Measurements from ENCODE around the gene DLGAP1. TPM values are rescaled to one million over a fixed set of nuclear protein-coding genes. Genes with fewer than 3 reads are reported as not detected.

DLGAP1 gene
- total and polyA plus RNA-seq, 7 experiments from 2014 or later: 0.32 to 1.0 TPM; not detected in 5

GRCh38 chr18:3460823-3461398 is 994.2 kb downstream of the DLGAP1 start:
- ATAC-seq (no peak), DNase-seq (no peak)
- intact Hi-C loops (cut with micrococcal nuclease): no loop called here
- POLR2A ChIA-PET: interaction anchor here (0.6 to 8.5 kb wide), 5 partner anchors 8 to 222 kb away, joined by 4 to 50 read pairs (median 6); no protein-coding TSS in a partner anchor
- peaks cover 6 to 35% (median 13%) of the 10 kb centered on the region in 7 donors for H3K4me1 Mint-ChIP-seq
- CTCF ChIA-PET: interaction anchor here (0.6 to 2.6 kb wide), 7 partner anchors 7 to 227 kb away, joined by 3 to 9 read pairs (median 3); no protein-coding TSS in a partner anchor
- peaks cover 0 to 20% of the 10 kb centered on the region in 2 donors for H3K4me1 ChIP-seq (ENCODE audit: control insufficient read depth in 2 of 2, insufficient read depth in 2 of 2, low read length in 2 of 2)
- H3K9me3 ChIP-seq (ENCODE audit: control insufficient read depth in 2 of 3, low read length in 3 of 3): no peaks in the 10 kb centered on the region
- no peak overlapping the region for H3K27ac ChIP-seq (ENCODE audit: low read depth, low read length)
- no peak overlapping the region for H3K4me3 ChIP-seq (ENCODE audit: low read length)
- no peak overlapping the region for H3K27ac Mint-ChIP-seq
- H3K9me3 Mint-ChIP-seq: peaks cover 0 to 15% (median 5%) of the 10 kb centered on the region in 11 donors
- H3K27me3 Mint-ChIP-seq: no peaks in the 10 kb centered on the region
- peaks cover 18 to 46% (median 37%) of the 10 kb centered on the region in 5 donors for H3K36me3 Mint-ChIP-seq
- no peak overlapping the region for H3K4me3 Mint-ChIP-seq
- H3K36me3 ChIP-seq (ENCODE audit: control insufficient read depth in 2 of 3, insufficient read depth in 3 of 3, low read length in 3 of 3): peaks cover 0 to 20% (median 6%) of the 10 kb centered on the region in 3 experiments
- no peaks in the 10 kb centered on the region for H3K27me3 ChIP-seq (ENCODE audit: control insufficient read depth in 2 of 2, insufficient read depth in 2 of 2, low read length in 2 of 2)

GRCh38 chr18:3458952-3459853 is 995.9 kb downstream of the DLGAP1 start:
- ATAC-seq (no peak), DNase-seq (no peak)
- Histone ChIP-seq H3K27me3 (ENCODE audit: control insufficient read depth in 2 of 2, insufficient read depth in 2 of 2, low read length in 2 of 2) (no peaks in the 10 kb centered on the region), H3K27ac (ENCODE audit: low read depth, low read length) (no peak overlapping the region), H3K4me1 (ENCODE audit: control insufficient read depth in 2 of 2, insufficient read depth in 2 of 2, low read length in 2 of 2) (peaks cover 0 to 28% of the 10 kb centered on the region in 2 donors), H3K36me3 (ENCODE audit: control insufficient read depth in 2 of 3, insufficient read depth in 3 of 3, low read length in 3 of 3) (peaks cover 0 to 20% (median 6%) of the 10 kb centered on the region in 3 experiments), H3K4me3 (ENCODE audit: low read length) (no peak overlapping the region), H3K9me3 (ENCODE audit: control insufficient read depth in 2 of 3, low read length in 3 of 3) (no peaks in the 10 kb centered on the region)
- peak overlapping the region in 1 of 9 donors; percentile 78 for H3K27ac Mint-ChIP-seq
- POLR2A ChIA-PET: interaction anchor here (0.7 to 2.0 kb wide), 6 partner anchors 10 to 476 kb away, joined by 3 to 6 read pairs (median 4); partner anchors contain the start of gene TGIF1
- H3K4me3 Mint-ChIP-seq: peak overlapping the region in 1 of 10 donors; percentile 69
- H3K27me3 Mint-ChIP-seq: no peaks in the 10 kb centered on the region
- CTCF ChIA-PET: interaction anchor here (0.8 to 2.8 kb wide), 6 partner anchors 8 to 207 kb away, joined by 3 to 14 read pairs (median 6); no protein-coding TSS in a partner anchor
- peaks cover 0 to 15% (median 5%) of the 10 kb centered on the region in 11 donors for H3K9me3 Mint-ChIP-seq
- peaks cover 11 to 48% (median 19%) of the 10 kb centered on the region in 7 donors for H3K4me1 Mint-ChIP-seq
- H3K36me3 Mint-ChIP-seq: peaks cover 18 to 46% (median 37%) of the 10 kb centered on the region in 5 donors
- intact Hi-C loops (cut with micrococcal nuclease): no loop called here

GRCh38 chr18:3458378-3458777 is 996.7 kb downstream of the DLGAP1 start:
- POLR2A ChIA-PET: interaction anchor here (0.9 to 2.0 kb wide), 5 partner anchors 8 to 208 kb away, joined by 3 to 6 read pairs (median 4); no protein-coding TSS in a partner anchor
- Mint-ChIP-seq H3K9me3 (peaks cover 0 to 15% (median 5%) of the 10 kb centered on the region in 11 donors), H3K4me3 (peak overlapping the region in 1 of 10 donors; percentile 69), H3K27me3 (no peaks in the 10 kb centered on the region), H3K4me1 (peaks cover 16 to 56% (median 23%) of the 10 kb centered on the region in 7 donors), H3K36me3 (peaks cover 18 to 46% (median 37%) of the 10 kb centered on the region in 5 donors), H3K27ac (peak overlapping the region in 1 of 9 donors; percentile 78)
- CTCF ChIA-PET: interaction anchor here (0.8 to 2.8 kb wide), 5 partner anchors 9 to 208 kb away, joined by 3 to 14 read pairs (median 5); no protein-coding TSS in a partner anchor
- Histone ChIP-seq H3K27ac (ENCODE audit: low read depth, low read length) (no peak overlapping the region), H3K4me3 (ENCODE audit: low read length) (no peak overlapping the region), H3K9me3 (ENCODE audit: control insufficient read depth in 2 of 3, low read length in 3 of 3) (no peaks in the 10 kb centered on the region), H3K4me1 (ENCODE audit: control insufficient read depth in 2 of 2, insufficient read depth in 2 of 2, low read length in 2 of 2) (peaks cover 5 to 29% of the 10 kb centered on the region in 2 donors), H3K36me3 (ENCODE audit: control insufficient read depth in 2 of 3, insufficient read depth in 3 of 3, low read length in 3 of 3) (peaks cover 0 to 20% (median 6%) of the 10 kb centered on the region in 3 experiments), H3K27me3 (ENCODE audit: control insufficient read depth in 2 of 2, insufficient read depth in 2 of 2, low read length in 2 of 2) (no peaks in the 10 kb centered on the region)
- DNase-seq: no peak
- peak; percentile 14 for ATAC-seq
- intact Hi-C loops (cut with micrococcal nuclease): no loop called here

DNA sequence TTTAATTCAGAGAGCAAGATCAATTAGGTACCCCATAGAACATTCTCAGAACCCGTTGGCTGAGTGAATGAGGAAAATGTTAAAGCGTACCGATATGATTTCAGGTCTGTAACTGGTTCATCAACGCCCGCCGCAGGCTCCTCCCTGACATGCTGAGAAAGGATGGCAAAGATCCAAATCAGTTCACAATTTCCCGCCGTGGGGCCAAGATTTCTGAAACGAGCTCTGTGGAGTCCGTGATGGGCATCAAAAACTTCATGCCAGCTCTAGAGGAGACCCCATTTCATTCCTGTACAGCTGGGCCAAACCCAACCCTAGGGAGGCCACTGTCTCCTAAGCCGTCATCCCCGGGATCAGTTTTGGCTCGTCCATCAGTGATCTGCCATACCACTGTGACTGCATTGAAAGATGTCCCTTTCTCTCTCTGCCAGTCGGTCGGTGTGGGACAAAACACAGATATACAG is 997.8 kb downstream of the DLGAP1 start:
- H3K4me3 ChIP-seq (ENCODE audit: low read length): no peak overlapping the region
- peaks cover 15 to 39% of the 10 kb centered on the region in 2 donors for H3K4me1 ChIP-seq (ENCODE audit: control insufficient read depth in 2 of 2, insufficient read depth in 2 of 2, low read length in 2 of 2)
- DNase-seq (no peak), ATAC-seq (no peak)
- ChIA-PET CTCF (interaction anchor here (0.8 to 2.8 kb wide), 4 partner anchors 10 to 209 kb away, joined by 3 to 14 read pairs (median 7); no protein-coding TSS in a partner anchor), POLR2A (interaction anchor here (1.0 to 2.0 kb wide), 4 partner anchors 8 to 193 kb away, joined by 3 to 6 read pairs (median 4); no protein-coding TSS in a partner anchor)
- peaks cover 17 to 46% (median 35%) of the 10 kb centered on the region in 5 donors for H3K36me3 Mint-ChIP-seq
- peaks cover 0 to 14% (median 5%) of the 10 kb centered on the region in 11 donors for H3K9me3 Mint-ChIP-seq
- intact Hi-C loops (cut with micrococcal nuclease): no loop called here
- peak overlapping the region in 1 of 10 donors; percentile 56 for H3K4me3 Mint-ChIP-seq
- H3K4me1 Mint-ChIP-seq: peaks cover 22 to 67% (median 28%) of the 10 kb centered on the region in 7 donors
- no peaks in the 10 kb centered on the region for H3K27me3 ChIP-seq (ENCODE audit: control insufficient read depth in 2 of 2, insufficient read depth in 2 of 2, low read length in 2 of 2)
- H3K36me3 ChIP-seq (ENCODE audit: control insufficient read depth in 2 of 3, insufficient read depth in 3 of 3, low read length in 3 of 3): peaks cover 0 to 20% (median 6%) of the 10 kb centered on the region in 3 experiments
- no peak overlapping the region for H3K27ac ChIP-seq (ENCODE audit: low read depth, low read length)
- no peaks in the 10 kb centered on the region for H3K27me3 Mint-ChIP-seq
- H3K27ac Mint-ChIP-seq: peak overlapping the region in 3 of 9 donors; percentile 51 to 69 (median 67)
- H3K9me3 ChIP-seq (ENCODE audit: control insufficient read depth in 2 of 3, low read length in 3 of 3): no peaks in the 10 kb centered on the region

DNA sequence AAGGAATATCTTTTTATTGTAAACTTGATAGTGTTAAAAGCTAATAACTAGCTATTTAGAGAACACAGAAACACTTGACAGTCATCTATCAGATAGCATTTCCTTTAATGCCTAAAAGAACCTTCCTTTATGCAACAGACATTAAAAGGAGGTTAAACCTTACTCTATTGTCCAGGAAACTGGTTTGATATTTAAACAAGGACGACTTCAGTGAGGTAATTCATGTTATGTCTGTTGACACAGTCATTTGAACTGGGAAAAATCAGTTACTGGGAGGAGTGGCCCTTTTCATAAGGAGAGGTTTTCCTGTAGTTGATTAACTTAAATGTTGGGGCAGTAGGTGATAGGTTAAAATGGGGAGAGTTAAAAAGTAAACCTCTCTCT is 998.4 kb downstream of the DLGAP1 start:
- Mint-ChIP-seq H3K9me3 (peaks cover 0 to 8% (median 0%) of the 10 kb centered on the region in 11 donors), H3K27ac (peak overlapping the region in 1 of 9 donors; percentile 69), H3K27me3 (no peaks in the 10 kb centered on the region), H3K4me1 (peaks cover 22 to 67% (median 29%) of the 10 kb centered on the region in 7 donors), H3K4me3 (peak overlapping the region in 1 of 10 donors; percentile 47), H3K36me3 (peaks cover 12 to 40% (median 30%) of the 10 kb centered on the region in 5 donors)
- CTCF ChIA-PET: interaction anchor here (0.8 to 2.4 kb wide), 3 partner anchors 11 to 126 kb away, joined by 3 to 10 read pairs (median 4); no protein-coding TSS in a partner anchor
- POLR2A ChIA-PET: interaction anchor here (1.6 to 2.0 kb wide), 2 partner anchors 10 to 11 kb away, joined by 3 to 6 read pairs; no protein-coding TSS in a partner anchor
- Histone ChIP-seq H3K9me3 (ENCODE audit: control insufficient read depth in 2 of 3, low read length in 3 of 3) (no peaks in the 10 kb centered on the region), H3K27me3 (ENCODE audit: control insufficient read depth in 2 of 2, insufficient read depth in 2 of 2, low read length in 2 of 2) (no peaks in the 10 kb centered on the region), H3K27ac (ENCODE audit: low read depth, low read length) (no peak overlapping the region), H3K36me3 (ENCODE audit: control insufficient read depth in 2 of 3, insufficient read depth in 3 of 3, low read length in 3 of 3) (peaks cover 0 to 20% (median 6%) of the 10 kb centered on the region in 3 experiments), H3K4me1 (ENCODE audit: control insufficient read depth in 2 of 2, insufficient read depth in 2 of 2, low read length in 2 of 2) (peaks cover 15 to 39% of the 10 kb centered on the region in 2 donors), H3K4me3 (ENCODE audit: low read length) (no peak overlapping the region)
- DNase-seq (no peak), ATAC-seq (no peak)
- intact Hi-C loops (cut with micrococcal nuclease): no loop called here

All from naive thymus-derived CD4-positive, alpha-beta T cell (primary cell).